ENCODE measurements around the gene HIPK2.

The HIPK2 gene

GRCh38 chr7:139526578-139527544 is 250.9 kb downstream of the HIPK2 start:
- DNase-seq: no peak

DNA sequence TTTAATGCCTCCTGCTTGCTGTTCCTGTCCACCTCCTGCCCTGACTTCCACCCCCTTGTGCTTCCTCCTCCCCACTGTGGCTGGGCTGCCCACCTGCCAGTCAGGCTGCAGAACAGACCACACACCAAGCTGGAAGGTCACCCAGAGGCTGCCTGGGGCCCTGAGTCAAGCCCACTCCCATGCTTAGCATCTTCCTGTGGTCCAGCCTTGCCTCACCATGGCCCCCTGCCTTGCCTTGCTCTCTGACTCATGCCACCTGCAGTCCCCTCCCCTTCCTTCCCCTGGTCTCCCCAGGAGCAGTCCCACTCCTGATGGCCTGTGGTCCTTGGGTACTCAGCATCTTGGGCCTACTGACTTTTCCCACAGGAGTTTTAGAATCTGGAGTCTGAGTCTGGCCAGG is 252.0 kb downstream of the HIPK2 start:
- DNase-seq: no peak

DNA sequence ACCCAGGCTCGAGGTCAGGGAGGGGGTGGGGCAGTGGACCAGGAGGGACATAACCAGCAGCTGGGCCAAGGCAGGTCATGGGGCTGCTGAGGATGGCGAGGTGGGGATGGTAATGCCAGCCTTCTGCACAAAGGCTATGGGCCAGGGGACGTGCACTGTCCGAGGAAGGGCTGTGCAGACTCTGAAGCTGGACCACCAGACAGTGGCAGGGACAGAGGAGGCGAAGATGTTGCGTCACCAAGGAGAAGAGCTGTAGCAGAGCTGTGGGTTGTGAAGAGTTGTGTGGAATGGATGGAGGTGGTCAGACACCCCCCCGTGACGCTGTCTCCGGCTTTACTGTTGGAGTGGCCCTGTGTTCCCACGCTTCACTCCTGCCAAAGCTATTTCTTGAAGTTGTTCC is 252.6 kb downstream of the HIPK2 start:
- no peak for DNase-seq

DNA sequence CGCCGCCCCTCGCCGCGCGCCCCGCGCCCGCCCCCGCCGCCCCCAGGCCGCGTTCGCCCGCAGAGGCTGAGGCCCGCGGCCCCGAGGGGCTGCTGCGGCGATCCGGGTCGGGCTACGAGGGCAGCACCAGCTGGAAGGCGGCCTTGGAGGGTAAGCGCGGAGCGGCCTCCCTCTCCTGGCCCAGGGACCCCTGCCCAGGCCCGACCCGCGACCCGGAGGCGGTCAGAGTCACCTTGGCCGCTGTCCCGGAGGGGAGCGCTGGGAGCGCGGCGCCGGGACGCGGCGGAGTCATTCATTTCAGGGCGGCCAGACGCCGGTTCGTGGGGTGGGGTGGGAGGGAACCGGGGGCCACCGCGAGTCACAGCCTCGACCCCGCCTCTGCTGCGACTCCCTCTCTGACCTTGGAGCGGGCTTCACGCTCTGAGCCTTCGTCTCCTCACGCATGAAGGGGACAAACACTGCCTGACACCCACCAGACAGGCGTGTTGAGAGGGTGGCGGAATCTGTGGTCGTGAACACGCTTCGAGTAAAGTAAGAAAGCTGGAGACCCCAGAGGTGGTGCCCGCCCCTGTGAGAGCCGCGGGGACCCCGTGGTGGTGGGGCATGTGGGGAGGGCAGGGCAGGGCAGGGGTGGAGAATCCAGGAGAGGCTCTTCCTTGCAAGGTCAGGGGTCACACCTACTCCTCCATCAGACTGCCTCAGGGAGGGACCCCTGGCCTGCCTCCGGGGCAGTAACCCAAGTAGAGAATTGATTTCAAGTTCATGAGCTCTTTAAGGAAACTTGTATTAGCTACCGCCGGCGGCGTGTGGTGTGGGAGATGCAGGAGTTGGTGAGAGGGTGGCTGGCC is 253.6 kb downstream of the HIPK2 start:
- no peak for DNase-seq

DNA sequence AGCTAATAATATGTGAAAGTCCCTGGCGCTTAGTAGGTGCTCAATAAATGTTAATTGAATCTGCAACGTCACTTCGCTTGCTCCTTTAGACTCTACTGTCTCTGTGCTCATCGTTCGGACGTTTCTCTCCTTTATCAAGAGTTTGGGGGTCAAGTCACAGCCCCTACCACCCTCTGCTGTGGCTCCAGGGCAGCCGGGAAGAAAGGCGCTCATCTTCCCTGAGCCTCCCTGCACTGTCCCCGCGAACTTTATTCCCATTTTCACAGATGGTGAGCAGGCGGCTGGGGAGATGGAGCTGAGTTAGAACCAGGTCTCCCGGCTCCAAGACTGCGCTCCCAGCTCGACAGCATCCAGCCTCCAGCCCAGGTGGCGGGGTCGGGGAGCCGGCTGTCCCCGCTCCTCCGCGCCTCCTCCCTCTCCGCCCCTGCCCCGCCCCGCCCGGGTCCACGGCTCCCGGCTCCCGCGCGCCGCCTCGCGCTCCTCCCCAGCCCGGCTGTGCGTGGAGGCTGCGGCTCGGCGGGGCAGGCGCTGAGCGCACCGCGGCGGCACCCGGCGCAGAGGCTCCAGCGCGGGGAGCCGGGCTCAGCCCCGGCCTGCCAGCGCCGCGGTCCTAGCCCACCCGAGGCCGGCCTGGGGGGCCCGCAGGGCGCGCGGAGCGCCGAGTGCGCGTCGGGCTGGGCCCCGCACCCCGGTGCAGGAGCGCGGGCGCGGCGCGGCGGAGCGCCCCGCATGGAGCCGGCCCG is 254.4 kb downstream of the HIPK2 start, which contains the start of gene CLEC2L:
TSS of gene CLEC2L (plus strand) at position 487 of the 743 bp plus-strand sequence. CDS start at position 730, 243 bp downstream.
- DNase-seq: no peak

DNA sequence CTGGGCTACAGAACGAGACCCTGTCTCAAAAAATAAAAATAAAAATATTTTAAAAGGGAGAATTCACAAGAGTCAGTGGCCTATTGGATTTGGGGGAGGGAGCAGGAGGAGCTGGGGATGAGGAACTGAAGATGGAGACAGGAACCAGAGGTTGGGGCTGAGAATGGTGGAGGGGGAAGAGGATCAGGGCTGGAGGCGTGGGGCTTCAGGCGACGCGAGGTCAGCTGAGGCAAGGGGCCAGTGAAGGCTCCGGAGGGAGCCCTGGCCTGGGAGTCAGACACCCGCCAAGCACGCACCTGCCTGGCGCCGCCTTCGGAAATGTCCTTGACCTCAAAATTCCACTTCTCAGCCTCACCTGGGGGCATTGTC is 255.0 kb downstream of the HIPK2 start:
- no peak for DNase-seq

DNA sequence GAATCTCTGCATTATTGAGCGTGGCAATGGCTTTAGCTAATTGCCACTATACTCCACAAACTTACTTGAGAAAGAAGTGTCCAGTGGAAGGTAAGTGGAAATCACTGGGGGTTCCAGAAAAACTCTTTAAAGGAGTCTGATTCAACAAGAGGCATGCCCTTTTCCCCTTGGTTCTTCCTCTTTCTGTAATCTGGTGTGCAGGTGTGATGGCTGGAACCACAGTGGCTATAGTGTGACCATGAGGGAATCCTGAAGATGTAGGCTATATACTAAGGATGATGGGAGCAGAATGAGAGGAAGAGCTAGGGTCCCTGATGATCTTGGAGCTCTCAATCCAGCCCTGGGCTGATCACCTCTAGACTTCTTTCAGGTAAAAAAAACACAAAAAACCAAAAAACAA is 256.4 kb downstream of the HIPK2 start:
- DNase-seq: no peak

- DNase-seq: no peak
These were observed 262.5 kb downstream of the HIPK2 start for GRCh38 chr7:139515266-139515665.
